Skin of body (tissue), 2 donors: ENCODE measurements around the gene SMG5. TPM values are rescaled to one million over a fixed set of nuclear protein-coding genes. Genes with fewer than 3 reads are reported as not detected.
"Not testable (repeated sequence)": the region's sequence is repeated elsewhere in the genome, so short reads cannot be mapped to it uniquely, and the experiment has no call there.

Source experiments
- DNase-seq: peaks from one replicate; lab custom pipeline; 2025; lab: John Stamatoyannopoulos, UW
- total RNA-seq: library from RNA; depleted of rRNA; stranded (reverse); fragments of >200 nt; gene quantifications from one replicate; pipeline ENCODE4 v1.2.3, GENCODE V29; 2014

Gene SMG5
- total RNA-seq, 1 donor from 2014 or later, result 29.8 TPM

- no peak for DNase-seq
Observed at GRCh38 chr1:156244712-156245111, 37.9 kb downstream of the SMG5 start.

- no peak for DNase-seq
Observed at GRCh38 chr1:156244126-156244525, 38.5 kb downstream of the SMG5 start.

GRCh38 chr1:156242738-156243137, 39.9 kb downstream of the SMG5 start:
- DNase-seq, result no peak

GRCh38 chr1:156241926-156242325, 40.7 kb downstream of the SMG5 start, which contains the start of gene BGLAP:
Gene BGLAP, plus strand, starts transcription at chr1:156242184. Its CDS starts 48 bp downstream, at chr1:156242232.
- no peak for DNase-seq

GRCh38 chr1:156241311-156241811, 41.3 kb downstream of the SMG5 start:
- no peak for DNase-seq

- DNase-seq, result no peak
Observed at GRCh38 chr1:156238248-156238647, 44.4 kb downstream of the SMG5 start.

GRCh38 chr1:156236164-156236563, 46.5 kb downstream of the SMG5 start:
- no peak for DNase-seq

GRCh38 chr1:156233426-156234127, 49.0 kb downstream of the SMG5 start:
- no peak for DNase-seq

- DNase-seq, result no peak
Observed at GRCh38 chr1:156232201-156232894, 50.3 kb downstream of the SMG5 start.

- DNase-seq, result no peak
Observed at GRCh38 chr1:156230473-156230837, 52.2 kb downstream of the SMG5 start.

GRCh38 chr1:156229809-156230472, 52.7 kb downstream of the SMG5 start:
- no peak for DNase-seq

- no peak for DNase-seq
Observed at GRCh38 chr1:156228501-156228900, 54.1 kb downstream of the SMG5 start.

GRCh38 chr1:156226782-156227181, 55.8 kb downstream of the SMG5 start:
- DNase-seq, result no peak

GRCh38 chr1:156226116-156226538, 56.5 kb downstream of the SMG5 start:
- no peak for DNase-seq

- DNase-seq, result no peak
Observed at GRCh38 chr1:156225677-156226014, 57.0 kb downstream of the SMG5 start.

- no peak for DNase-seq
Observed at GRCh38 chr1:156221986-156222692, 60.5 kb downstream of the SMG5 start.

- no peak for DNase-seq
Observed at GRCh38 chr1:156220226-156220625, 62.4 kb downstream of the SMG5 start.

GRCh38 chr1:156217871-156218270, 64.8 kb downstream of the SMG5 start:
- DNase-seq, result no peak

GRCh38 chr1:156216361-156217086, 66.1 kb downstream of the SMG5 start:
- not testable (repeated sequence) for DNase-seq

- no peak for DNase-seq
Observed at GRCh38 chr1:156214024-156214748, 68.4 kb downstream of the SMG5 start.

GRCh38 chr1:156213644-156213966, 69.0 kb downstream of the SMG5 start:
- no peak for DNase-seq
